DOHH2 (cell line): ENCODE results near the gene NPR2.

Experiments used
- CTCF ChIP-seq: fragments of 200-600 bp; sonication (generic); IDR thresholded peaks from one replicate; pipeline ENCODE4 v1.5.1; 2014; ENCODE audit warnings: antibody characterized with exemption, mild to moderate bottlenecking, low read depth, low read length; ENCODE audit not compliant: poor library complexity, severe bottlenecking
- EZH2phosphoT487 ChIP-seq: fragments of 200-600 bp; sonication (generic); IDR thresholded peaks from 2 replicates; pipeline ENCODE4 v1.6.1; 2017; ENCODE audit warnings: borderline replicate concordance, mild to moderate bottlenecking, antibody characterized with exemption, low read length, moderate library complexity, mixed read lengths

GRCh38 chr9:35852876-35853865, 61.8 kb downstream of the NPR2 start:
- TF ChIP-seq CTCF (no peak), EZH2phosphoT487 (no peak)
